ENCODE data around the gene CABP1.

CABP1 gene

GRCh38 chr12:120711411-120711810, 71.0 kb downstream of the CABP1 start:
- H3K4me3 ChIP-seq (ENCODE audit: low read length) = peak overlapping the region; percentile 84
- no peak for DNase-seq (ENCODE audit: low read depth, low spot score)

GRCh38 chr12:120712610-120713009, 72.2 kb downstream of the CABP1 start:
- DNase-seq (ENCODE audit: low read depth, low spot score) = no peak
- H3K4me3 ChIP-seq (ENCODE audit: low read length) = no peak overlapping the region

- DNase-seq (ENCODE audit: low read depth, low spot score) = peak; percentile 87
- no peak overlapping the region for H3K4me3 ChIP-seq (ENCODE audit: low read length)
Measured at GRCh38 chr12:120713861-120714482, 73.5 kb downstream of the CABP1 start.

Data from Jurkat, Clone E6-1 (cell line).